ENCODE data around the gene FAM237A. TPM values are rescaled to one million over a fixed set of nuclear protein-coding genes. Genes with fewer than 3 reads are reported as not detected.

Gene FAM237A
- polyA plus RNA-seq, 1 donor from 2014 or later: not detected

DNA sequence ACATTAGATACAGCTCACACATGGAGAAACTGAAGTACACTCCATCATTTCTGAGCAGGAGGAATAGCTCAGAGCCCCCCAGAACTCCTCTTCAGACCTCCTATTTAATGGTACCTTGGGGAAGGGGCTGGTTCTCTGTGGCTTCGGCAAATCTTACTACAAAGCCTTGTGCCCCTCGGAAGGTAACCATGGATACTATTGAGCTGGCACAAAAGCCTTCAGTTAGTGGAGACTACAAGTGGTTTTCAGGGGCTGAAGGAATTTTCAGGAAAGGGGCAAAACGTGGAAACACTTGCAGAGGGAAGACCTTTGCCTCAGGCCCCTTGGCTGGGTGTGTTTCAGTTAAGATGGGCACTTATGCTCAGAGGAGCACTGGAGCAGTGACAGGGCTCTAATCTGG, 1.1 kb upstream of the FAM237A start:
- Histone ChIP-seq H3K79me2 (replicated peaks; ENCODE audit: insufficient read depth, low read length) (no peaks in the 10 kb centered on the region), H3K9ac (ENCODE audit: low read length) (no peak overlapping the region), H2AFZ (ENCODE audit: low read depth, low read length) (no peak overlapping the region), H3K27ac (ENCODE audit: low read length) (no peak overlapping the region), H3K4me2 (ENCODE audit: low read length) (no peak overlapping the region), H3K4me3 (ENCODE audit: low read length) (no peak overlapping the region), H3F3A (ENCODE audit: insufficient read depth, low read length, poor library complexity, severe bottlenecking) (no peaks in the 10 kb centered on the region), H3K9me3 (ENCODE audit: low read length) (no peaks in the 10 kb centered on the region), H3K27me3 (ENCODE audit: insufficient read depth, low read depth, low read length) (peaks cover 46% of the 10 kb centered on the region), H3K9me2 (ENCODE audit: insufficient read depth, low read length) (no peaks in the 10 kb centered on the region), H4K20me1 (ENCODE audit: insufficient read depth) (no peaks in the 10 kb centered on the region), H3K36me3 (ENCODE audit: insufficient read depth, low read length) (no peaks in the 10 kb centered on the region)
- TF ChIP-seq, protein P1, sequence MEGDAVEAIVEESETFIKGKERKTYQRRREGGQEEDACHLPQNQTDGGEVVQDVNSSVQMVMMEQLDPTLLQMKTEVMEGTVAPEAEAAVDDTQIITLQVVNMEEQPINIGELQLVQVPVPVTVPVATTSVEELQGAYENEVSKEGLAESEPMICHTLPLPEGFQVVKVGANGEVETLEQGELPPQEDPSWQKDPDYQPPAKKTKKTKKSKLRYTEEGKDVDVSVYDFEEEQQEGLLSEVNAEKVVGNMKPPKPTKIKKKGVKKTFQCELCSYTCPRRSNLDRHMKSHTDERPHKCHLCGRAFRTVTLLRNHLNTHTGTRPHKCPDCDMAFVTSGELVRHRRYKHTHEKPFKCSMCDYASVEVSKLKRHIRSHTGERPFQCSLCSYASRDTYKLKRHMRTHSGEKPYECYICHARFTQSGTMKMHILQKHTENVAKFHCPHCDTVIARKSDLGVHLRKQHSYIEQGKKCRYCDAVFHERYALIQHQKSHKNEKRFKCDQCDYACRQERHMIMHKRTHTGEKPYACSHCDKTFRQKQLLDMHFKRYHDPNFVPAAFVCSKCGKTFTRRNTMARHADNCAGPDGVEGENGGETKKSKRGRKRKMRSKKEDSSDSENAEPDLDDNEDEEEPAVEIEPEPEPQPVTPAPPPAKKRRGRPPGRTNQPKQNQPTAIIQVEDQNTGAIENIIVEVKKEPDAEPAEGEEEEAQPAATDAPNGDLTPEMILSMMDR (IDR thresholded peaks at IDR 0.05; ENCODE audit: poor library complexity, severe bottlenecking): no peak
- TF ChIP-seq SMC3 (conservative IDR thresholded peaks at IDR 0.05; ENCODE audit: poor library complexity): no peak
- no peak for TF ChIP-seq EP300 (conservative IDR thresholded peaks at IDR 0.05; ENCODE audit: poor library complexity, severe bottlenecking)
- no peak for TF ChIP-seq TAF1 (IDR thresholded peaks at IDR 0.05; ENCODE audit: low read depth)
- no peak for TF ChIP-seq POLR2AphosphoS5 (IDR thresholded peaks at IDR 0.05)
- TF ChIP-seq, protein P2, sequence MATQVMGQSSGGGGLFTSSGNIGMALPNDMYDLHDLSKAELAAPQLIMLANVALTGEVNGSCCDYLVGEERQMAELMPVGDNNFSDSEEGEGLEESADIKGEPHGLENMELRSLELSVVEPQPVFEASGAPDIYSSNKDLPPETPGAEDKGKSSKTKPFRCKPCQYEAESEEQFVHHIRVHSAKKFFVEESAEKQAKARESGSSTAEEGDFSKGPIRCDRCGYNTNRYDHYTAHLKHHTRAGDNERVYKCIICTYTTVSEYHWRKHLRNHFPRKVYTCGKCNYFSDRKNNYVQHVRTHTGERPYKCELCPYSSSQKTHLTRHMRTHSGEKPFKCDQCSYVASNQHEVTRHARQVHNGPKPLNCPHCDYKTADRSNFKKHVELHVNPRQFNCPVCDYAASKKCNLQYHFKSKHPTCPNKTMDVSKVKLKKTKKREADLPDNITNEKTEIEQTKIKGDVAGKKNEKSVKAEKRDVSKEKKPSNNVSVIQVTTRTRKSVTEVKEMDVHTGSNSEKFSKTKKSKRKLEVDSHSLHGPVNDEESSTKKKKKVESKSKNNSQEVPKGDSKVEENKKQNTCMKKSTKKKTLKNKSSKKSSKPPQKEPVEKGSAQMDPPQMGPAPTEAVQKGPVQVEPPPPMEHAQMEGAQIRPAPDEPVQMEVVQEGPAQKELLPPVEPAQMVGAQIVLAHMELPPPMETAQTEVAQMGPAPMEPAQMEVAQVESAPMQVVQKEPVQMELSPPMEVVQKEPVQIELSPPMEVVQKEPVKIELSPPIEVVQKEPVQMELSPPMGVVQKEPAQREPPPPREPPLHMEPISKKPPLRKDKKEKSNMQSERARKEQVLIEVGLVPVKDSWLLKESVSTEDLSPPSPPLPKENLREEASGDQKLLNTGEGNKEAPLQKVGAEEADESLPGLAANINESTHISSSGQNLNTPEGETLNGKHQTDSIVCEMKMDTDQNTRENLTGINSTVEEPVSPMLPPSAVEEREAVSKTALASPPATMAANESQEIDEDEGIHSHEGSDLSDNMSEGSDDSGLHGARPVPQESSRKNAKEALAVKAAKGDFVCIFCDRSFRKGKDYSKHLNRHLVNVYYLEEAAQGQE (IDR thresholded peaks at IDR 0.05; ENCODE audit: borderline replicate concordance): no peak
- TF ChIP-seq RAD21 (conservative IDR thresholded peaks at IDR 0.05): no peak

DNA sequence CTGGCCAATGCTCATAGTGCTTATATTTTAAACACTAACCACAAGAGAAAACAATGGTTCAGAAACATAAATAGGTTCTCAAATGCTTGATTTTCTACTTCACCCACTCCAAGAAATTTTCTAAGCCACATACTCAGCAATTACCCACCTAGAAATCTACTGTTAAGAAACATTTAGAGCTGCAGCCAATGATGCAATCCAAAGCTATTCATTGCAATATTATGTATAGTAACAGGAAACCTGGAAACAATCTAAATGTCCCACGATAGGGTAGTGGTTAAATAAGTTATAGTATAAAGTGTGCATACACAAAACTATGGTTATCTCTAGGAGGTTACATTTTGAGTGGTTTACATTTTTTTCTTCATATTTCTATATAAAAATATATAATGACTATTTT, 5.7 kb downstream of the FAM237A start:
- Histone ChIP-seq H3K9me3 (ENCODE audit: low read length) (no peaks in the 10 kb centered on the region), H4K20me1 (ENCODE audit: insufficient read depth) (no peaks in the 10 kb centered on the region), H3K9me2 (ENCODE audit: insufficient read depth, low read length) (no peaks in the 10 kb centered on the region), H3K79me2 (replicated peaks; ENCODE audit: insufficient read depth, low read length) (no peaks in the 10 kb centered on the region), H3K4me3 (ENCODE audit: low read length) (no peak overlapping the region), H3K27ac (ENCODE audit: low read length) (no peak overlapping the region), H3K36me3 (ENCODE audit: insufficient read depth, low read length) (no peaks in the 10 kb centered on the region), H3K4me2 (ENCODE audit: low read length) (no peak overlapping the region), H3K9ac (ENCODE audit: low read length) (no peak overlapping the region), H3F3A (ENCODE audit: insufficient read depth, low read length, poor library complexity, severe bottlenecking) (no peaks in the 10 kb centered on the region), H3K27me3 (ENCODE audit: insufficient read depth, low read depth, low read length) (peaks cover 24% of the 10 kb centered on the region), H2AFZ (ENCODE audit: low read depth, low read length) (no peak overlapping the region)
- TF ChIP-seq EP300 (conservative IDR thresholded peaks at IDR 0.05; ENCODE audit: poor library complexity, severe bottlenecking) (no peak), RAD21 (conservative IDR thresholded peaks at IDR 0.05) (no peak), SMC3 (conservative IDR thresholded peaks at IDR 0.05; ENCODE audit: poor library complexity) (no peak), EZH2 (IDR thresholded peaks at IDR 0.05; ENCODE audit: borderline replicate concordance, insufficient read depth, low read length, poor library complexity, severe bottlenecking) (no peak), POLR2AphosphoS5 (IDR thresholded peaks at IDR 0.05) (no peak), TAF1 (IDR thresholded peaks at IDR 0.05; ENCODE audit: low read depth) (no peak), MXI1 (conservative IDR thresholded peaks at IDR 0.05; ENCODE audit: poor library complexity, severe bottlenecking) (no peak)
- TF ChIP-seq, protein P1 (IDR thresholded peaks at IDR 0.05; ENCODE audit: poor library complexity, severe bottlenecking): no peak
- TF ChIP-seq, protein P2 (IDR thresholded peaks at IDR 0.05; ENCODE audit: borderline replicate concordance): no peak

Data from neural cell (in vitro differentiated cells).